HCT116 (cell line): ENCODE data around the gene ST6GALNAC4. TPM values are rescaled to one million over a fixed set of nuclear protein-coding genes. Genes with fewer than 3 reads are reported as not detected.

Source experiments
- ATAC-seq: fragments of 200-7000 bp; cut with Tn5 transposase; 2 replicates; pipeline ENCODE4 v1.9.1; 2020; ENCODE audit warnings: mild to moderate bottlenecking, moderate library complexity
- BruUV-seq: library from RNA; stranded (reverse); fragments of 400-500 nt; replicated peaks from 2 replicates; lab custom pipeline; 2021; lab: Mats Ljungman, UMichigan
- CTCF ChIA-PET: fragments of 300-600 bp; sonication (Branson Sonifier 250); formaldehyde crosslinking; loops from one replicate; lab custom pipeline; 2021; ENCODE audit warnings: antibody characterized with exemption; lab: Charles Lee
- POLR2A ChIA-PET: fragments of 300-600, 350-600 bp; sonication (Branson Sonifier 250); formaldehyde crosslinking; loops from one replicate; lab custom pipeline; 2021; ENCODE audit warnings: antibody characterized with exemption; lab: Charles Lee
- RAD21 ChIA-PET, 2 experiments: fragments of 300-600 bp; sonication (Branson Sonifier 250); formaldehyde crosslinking; loops; one replicate each; lab custom pipeline; 2023; ENCODE audit warnings: low total read pairs in 2 of 2; ENCODE audit not compliant: uncharacterized antibody in 2 of 2, unreplicated experiment in 2 of 2, low non-redundant PET in 1 of 2; lab: Charles Lee
- DNase-seq: peaks from one replicate; pipeline ENCODE4 v3.0.0-alpha.2; 2010; ENCODE audit warnings: low read depth, low spot score
- H2AFZ ChIP-seq: fragments of 200-600 bp; shearing (Covaris generic), sonication (generic); 2 replicates; pipeline ENCODE4 v1.6.1; 2017; ENCODE audit warnings: low read depth, mixed run types, mixed read lengths, antibody characterized with exemption, low read length; ENCODE audit not compliant: poor library complexity, severe bottlenecking
- H3K27ac ChIP-seq: 2 replicates; pipeline ENCODE4 v1.5.1; 2012; ENCODE audit warnings: low read depth, low read length
- H3K27me3 ChIP-seq: fragments of 200-600 bp; sonication (generic); 2 replicates; pipeline ENCODE4 v1.6.1; 2016; ENCODE audit warnings: mixed run types, low read length, mixed read lengths; ENCODE audit not compliant: insufficient read depth
- H3K36me3 ChIP-seq, 2 experiments: fragments of 200-500 bp in 1 of 2; fragments of 200-600 bp in 1 of 2; sonication (Bioruptor generic) in 1 of 2; sonication (generic) in 1 of 2; 2 replicates each; pipeline versions ENCODE4 v1.5.1 to v1.6.1; 2014 to 2016; ENCODE audit warnings: low read length in 2 of 2, inconsistent platforms in 1 of 2, mixed read lengths in 1 of 2, mixed run types in 1 of 2; ENCODE audit not compliant: insufficient read depth in 2 of 2, control insufficient read depth in 1 of 2
- H3K4me1 ChIP-seq, 2 experiments: fragments of 200-600 bp in 1 of 2; sonication (generic) in 1 of 2; 2 replicates each; pipeline versions ENCODE4 v1.5.1 to v1.6.1; 2012 to 2017; ENCODE audit warnings: low read length in 2 of 2, inconsistent platforms in 1 of 2, mild to moderate bottlenecking in 1 of 2, mixed read lengths in 1 of 2, mixed run types in 1 of 2, moderate library complexity in 1 of 2; ENCODE audit not compliant: insufficient read depth in 2 of 2, control insufficient read depth in 1 of 2
- H3K4me2 ChIP-seq: fragments of 200-600 bp; sonication (generic); 2 replicates; pipeline ENCODE4 v1.6.1; 2017; ENCODE audit warnings: mixed run types, low read length, mixed read lengths
- H3K4me3 ChIP-seq, 2 experiments: fragments of 200-600 bp in 1 of 2; sonication (generic) in 1 of 2; replicated peaks in 1 of 2; 2 replicates each; pipeline ENCODE4 v1.5.1; 2011 to 2016; ENCODE audit warnings: low read length in 2 of 2, control low read depth in 1 of 2, low read depth in 1 of 2, mild to moderate bottlenecking in 1 of 2, mixed read lengths in 1 of 2, mixed run types in 1 of 2
- H3K79me2 ChIP-seq: fragments of 200-600 bp; sonication (generic); 2 replicates; pipeline ENCODE4 v1.6.1; 2017; ENCODE audit warnings: mild to moderate bottlenecking, mixed run types, low read length, moderate library complexity, mixed read lengths; ENCODE audit not compliant: insufficient read depth
- H3K9ac ChIP-seq: fragments of 200-600 bp; sonication (generic); 2 replicates; pipeline ENCODE4 v1.6.1; 2016; ENCODE audit warnings: low read length, mixed read lengths
- H3K9me2 ChIP-seq: fragments of 200-600 bp; sonication (generic), shearing (Covaris generic); 2 replicates; pipeline ENCODE4 v1.6.1; 2017; ENCODE audit warnings: mixed run types, mild to moderate bottlenecking, moderate library complexity; ENCODE audit not compliant: insufficient read depth
- H3K9me3 ChIP-seq, 2 experiments: fragments of 200-500 bp in 1 of 2; fragments of 200-600 bp in 1 of 2; sonication (Bioruptor generic) in 1 of 2; sonication (generic) in 1 of 2; 2 replicates each; pipeline ENCODE4 v1.6.1; 2014 to 2017; ENCODE audit warnings: low read length in 2 of 2, mixed read lengths in 2 of 2, inconsistent platforms in 1 of 2, low read depth in 1 of 2, mild to moderate bottlenecking in 1 of 2, mixed run types in 1 of 2, moderate library complexity in 1 of 2; ENCODE audit not compliant: control insufficient read depth in 1 of 2, insufficient read depth in 1 of 2
- H4K20me1 ChIP-seq: fragments of 200-600 bp; sonication (generic), shearing (Covaris generic); 2 replicates; pipeline ENCODE4 v1.6.1; 2017; ENCODE audit warnings: mixed run types, mild to moderate bottlenecking, moderate library complexity; ENCODE audit not compliant: insufficient read depth
- CTCF ChIP-seq, 3 experiments: fragments of 200-600 bp in 1 of 3; sonication (generic) in 1 of 3; IDR thresholded peaks in 2 of 3; conservative IDR thresholded peaks in 1 of 3; 2 replicates each; pipeline ENCODE4 v1.5.1; 2012 to 2017; ENCODE audit warnings: low read depth in 2 of 3, low read length in 2 of 3, antibody characterized with exemption in 1 of 3, borderline replicate concordance in 1 of 3, control low read depth in 1 of 3, mild to moderate bottlenecking in 1 of 3, mixed read lengths in 1 of 3, mixed run types in 1 of 3, moderate library complexity in 1 of 3; ENCODE audit not compliant: insufficient read depth in 1 of 3
- EZH2 ChIP-seq: fragments of 200-600 bp; sonication (generic); IDR thresholded peaks from 2 replicates; pipeline ENCODE4 v1.6.1; 2017; ENCODE audit warnings: antibody characterized with exemption, mixed run types
- EZH2phosphoT487 ChIP-seq: fragments of 200-600 bp; IDR thresholded peaks from 2 replicates; pipeline ENCODE4 v1.6.1; 2018; ENCODE audit warnings: antibody characterized with exemption, borderline replicate concordance
- FOSL1 ChIP-seq: IDR thresholded peaks from 2 replicates; pipeline ENCODE4 v1.6.1; 2012; ENCODE audit warnings: low read depth
- POLR2A ChIP-seq: IDR thresholded peaks from 2 replicates; pipeline ENCODE4 v1.7.0; 2011; ENCODE audit warnings: borderline replicate concordance; ENCODE audit not compliant: insufficient read depth, insufficient read length; ENCODE audit errors: extremely low read depth
- POLR2AphosphoS5 ChIP-seq: IDR thresholded peaks from 2 replicates; pipeline ENCODE4 v1.6.1; 2011; ENCODE audit warnings: mild to moderate bottlenecking, low read depth, low read length, moderate library complexity
- RAD21 ChIP-seq: IDR thresholded peaks from 2 replicates; pipeline ENCODE4 v1.6.1; 2012; ENCODE audit warnings: low read depth, mild to moderate bottlenecking
- REST ChIP-seq: IDR thresholded peaks from 2 replicates; pipeline ENCODE4 v1.6.1; 2012; ENCODE audit warnings: low read depth
- TCF7L2 ChIP-seq: IDR thresholded peaks from 2 replicates; pipeline ENCODE4 v1.7.0; 2011; ENCODE audit warnings: borderline replicate concordance, inconsistent platforms; ENCODE audit not compliant: insufficient read depth, insufficient read length; ENCODE audit errors: extremely low read depth
- YY1 ChIP-seq: IDR thresholded peaks from 2 replicates; pipeline ENCODE4 v1.6.1; 2011; ENCODE audit warnings: low read length, low read depth, moderate library complexity, mild to moderate bottlenecking; ENCODE audit not compliant: insufficient replicate concordance; ENCODE audit errors: extremely low read depth
- ZBTB33 ChIP-seq: IDR thresholded peaks from 2 replicates; pipeline ENCODE4 v1.6.1; 2011; ENCODE audit warnings: mild to moderate bottlenecking, low read length, moderate library complexity; ENCODE audit not compliant: insufficient replicate concordance; ENCODE audit errors: extremely low read depth
- ZFX ChIP-seq: fragments of 450-650 bp; IDR thresholded peaks from 2 replicates; pipeline ENCODE4 v1.6.1; 2017
- ZNF274 ChIP-seq: fragments of 200-500 bp; sonication (Bioruptor generic); IDR thresholded peaks from 2 replicates; pipeline ENCODE4 v1.6.1; 2014; ENCODE audit warnings: mild to moderate bottlenecking, low read depth, low read length, inconsistent platforms
- intact Hi-C: fragments of 100-400 bp; cut with micrococcal nuclease; formaldehyde crosslinking; loops from 2 replicates; pipeline ENCODE4 v1.10.0; 2022
- total RNA-seq: library from RNA; stranded (reverse); gene quantifications from one replicate; pipeline ENCODE4 v1.2.1, GENCODE V29; 2021; ENCODE audit not compliant: unreplicated experiment

Gene ST6GALNAC4
- total RNA-seq, 1 experiment from 2014 or later: 49.4 TPM

- Histone ChIP-seq H3K27ac (peak overlapping the region; percentile 32; the same call in 1 of the 2 replicates), H3K9me3 (no peaks in the 10 kb centered on the region), H3K27me3 (no peaks in the 10 kb centered on the region), H3K4me2 (peak overlapping the region; percentile 32), H4K20me1 (no peaks in the 10 kb centered on the region), H3K4me3 (no peak overlapping the region), H3K9me2 (no peaks in the 10 kb centered on the region), H3K9ac (0 out of 2 replicates have a peak overlapping the region, but pooled peaks have one; percentile 14), H2AFZ (no peak overlapping the region), H3K4me1 (peaks cover 78 to 83% of the 10 kb centered on the region in 2 experiments), H3K79me2 (peaks cover 96% of the 10 kb centered on the region), H3K36me3 (no peaks in the 10 kb centered on the region)
- DNase-seq (no peak), ATAC-seq (no peak)
- ChIA-PET POLR2A (no interaction called here), CTCF (interaction anchor here (0.6 to 1.1 kb wide), 2 partner anchors 20 to 457 kb away, joined by 3 read pairs; partner anchors contain the start of gene CERCAM), RAD21 (no interaction called here)
- TF ChIP-seq YY1: no peak
- no peak for TF ChIP-seq EZH2
- TF ChIP-seq RAD21: no peak
- no peak for TF ChIP-seq FOSL1
- no peak for TF ChIP-seq REST
- TF ChIP-seq TCF7L2: no peak
- TF ChIP-seq ZBTB33: no peak
- no peak for TF ChIP-seq POLR2AphosphoS5
- no peak for TF ChIP-seq POLR2A
- TF ChIP-seq EZH2phosphoT487: no peak
- no peak for TF ChIP-seq ZFX
- TF ChIP-seq CTCF (IDR thresholded peaks at IDR 0.05 in 2 of 3, conservative IDR thresholded peaks at IDR 0.05 in 1 of 3; ENCODE audit: borderline replicate concordance in 1 of 3, insufficient read depth in 1 of 3, low read depth in 2 of 3, low read length in 2 of 3): no peak
- no peak for TF ChIP-seq ZNF274
- no TSS peak for BruUV-seq
- intact Hi-C loops: no loop called here
These were observed 46.7 kb upstream of the ST6GALNAC4 start for GRCh38 chr9:127963359-127964064.
